Stimulated activated CD4-positive, alpha-beta T cell treated with anti-CD3 and anti-CD28 coated beads, Interleukin-1b, Interleukin-23, amount 100 ng/mL, for 48 hours (primary cell): Measurements from ENCODE around the gene LEO1.
A peak's percentile ranks its signal among the peaks of the same experiment; 100 is the strongest.

Source experiments
- DNase-seq: peaks from one replicate; pipeline ENCODE4 v3.0.0-alpha.2; 2020

LEO1 gene

DNA sequence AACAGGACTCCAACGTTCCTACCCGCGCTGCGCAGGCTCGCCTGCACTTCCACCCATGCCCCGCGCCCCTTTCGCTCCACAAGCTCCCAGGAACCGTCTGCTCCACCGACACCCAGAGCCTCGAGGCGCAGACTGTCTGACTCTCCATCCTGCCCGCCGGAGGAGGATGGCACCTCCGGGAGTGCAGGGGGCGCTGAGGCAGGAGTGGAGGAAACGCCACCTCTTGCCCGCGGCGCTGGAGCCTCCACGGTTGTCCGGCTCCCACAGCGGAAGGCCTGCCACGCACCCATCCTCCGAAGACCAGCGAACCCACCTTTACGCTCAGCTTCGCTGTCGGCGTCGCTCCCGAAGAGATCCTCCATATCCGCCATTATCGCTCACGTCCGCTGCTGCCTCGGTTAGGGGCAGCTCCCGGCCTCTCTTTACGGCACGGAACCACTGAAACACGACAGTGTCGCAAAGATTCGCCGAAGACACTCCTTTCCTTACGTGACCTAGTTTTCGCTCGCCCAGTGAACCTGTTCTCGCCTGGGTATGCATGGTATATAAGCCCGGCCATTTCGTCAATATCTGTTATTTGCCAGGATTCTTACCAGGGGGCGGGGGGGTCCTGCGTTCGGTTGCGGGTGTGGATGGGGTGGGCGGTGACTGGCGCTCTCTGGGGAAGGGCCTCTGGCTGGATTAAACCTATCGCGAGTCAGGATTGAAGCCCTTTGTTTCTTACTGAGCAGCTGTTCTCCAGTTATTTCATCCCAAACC lies at the start of gene LEO1:
Gene LEO1 (minus strand): TSS at position 404 of the 759 bp plus-strand sequence. CDS start 33 bp downstream, at position 371.
- DNase-seq, result peak; percentile 91

DNA sequence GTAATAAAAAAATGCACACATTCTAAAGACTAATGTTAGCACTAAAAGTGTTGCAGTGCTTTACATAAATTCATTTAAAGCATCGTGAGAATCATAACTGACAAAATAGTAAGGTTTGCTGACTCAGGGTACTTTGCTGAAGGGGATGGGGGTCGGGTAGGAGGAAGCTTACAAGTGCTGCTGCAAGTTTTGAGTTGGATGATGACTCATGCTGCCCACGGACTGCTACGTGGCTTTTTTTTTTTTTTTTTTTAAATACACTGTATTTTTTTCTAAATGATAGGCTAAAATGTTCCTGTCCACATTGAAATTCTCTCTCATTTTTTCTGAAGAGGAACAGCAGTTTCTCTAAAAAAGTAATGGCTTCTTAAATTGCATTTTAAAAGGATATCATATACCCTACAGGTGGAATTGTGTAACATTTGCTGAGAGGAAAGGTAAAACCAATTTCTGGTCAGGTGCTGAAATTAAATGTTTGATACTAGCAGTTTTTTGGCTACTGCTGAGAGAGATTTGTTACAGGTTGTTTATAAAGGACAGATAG lies 49.6 kb upstream of the LEO1 start:
- DNase-seq, result peak; percentile 73

- DNase-seq, result no peak
Measured at GRCh38 chr15:52020221-52021085, 48.9 kb upstream of the LEO1 start.

DNA sequence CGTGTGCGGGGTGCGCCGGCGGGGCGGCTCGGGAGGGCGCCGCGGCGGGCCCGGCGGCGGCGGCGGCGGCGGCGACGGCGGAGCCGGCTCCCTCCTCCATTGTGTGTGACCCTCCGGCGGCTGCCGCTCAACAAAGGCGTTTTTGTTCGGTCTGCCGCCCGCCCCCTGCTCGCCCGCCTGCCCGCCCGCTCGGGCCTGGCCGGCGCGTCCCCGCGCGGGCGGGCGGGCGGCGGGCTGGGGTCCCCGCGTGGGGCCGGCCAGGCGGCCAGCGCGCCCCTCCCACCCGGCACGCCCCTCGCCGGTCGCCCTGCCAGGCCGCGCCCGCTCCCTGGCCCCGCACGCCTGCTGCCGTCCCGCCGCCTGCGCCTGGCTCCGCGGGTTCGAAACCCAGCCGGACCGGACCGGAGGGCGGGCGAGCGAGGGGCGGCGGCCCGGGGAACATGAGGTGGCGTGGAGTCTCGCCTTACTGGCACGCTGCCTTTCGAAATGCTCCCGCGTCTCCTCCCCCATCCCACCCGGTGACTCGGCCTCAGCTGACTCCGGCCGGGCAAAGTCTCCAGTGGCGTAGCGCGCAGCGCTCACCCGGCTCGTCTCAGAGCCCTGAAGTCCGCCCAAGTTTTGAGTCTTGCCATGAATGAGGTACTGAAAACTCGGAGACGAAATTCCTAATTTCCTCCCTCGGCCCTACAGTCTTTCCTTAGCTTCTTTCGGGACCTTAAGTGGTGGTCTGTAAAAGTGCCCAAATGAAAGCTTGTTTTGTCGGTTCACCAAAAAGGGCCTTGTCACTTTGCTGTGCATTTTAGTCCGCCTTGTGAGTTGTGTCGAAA lies 48.0 kb upstream of the LEO1 start:
- DNase-seq, result peak; percentile 72

- peak; percentile 93 for DNase-seq
Measured at GRCh38 chr15:52018693-52019393, 47.3 kb upstream of the LEO1 start, which contains the start of gene MAPK6. MAPK6 (plus strand) TSS chr15:52019219; CDS start chr15:52046461, 27,242 bp downstream.

DNA sequence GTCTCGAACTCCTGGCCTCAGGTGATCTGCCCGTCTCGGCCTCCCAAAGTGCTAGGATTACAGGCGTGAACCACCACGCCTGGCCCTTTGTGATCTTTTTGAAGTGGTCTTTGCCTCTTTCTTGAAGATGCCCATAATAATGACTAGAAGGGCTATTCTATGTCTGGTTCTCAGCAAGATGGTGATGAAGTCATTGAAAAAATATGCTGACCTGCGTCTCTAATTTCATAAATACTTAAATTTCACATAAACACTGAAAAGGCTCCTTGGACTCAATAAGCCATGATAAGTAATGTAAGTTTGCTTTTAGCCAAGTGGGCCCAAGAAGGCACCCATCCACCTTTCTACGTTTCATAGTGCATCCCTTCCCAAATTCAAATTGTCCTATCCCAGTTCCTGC lies 46.7 kb upstream of the LEO1 start:
- DNase-seq, result no peak

- DNase-seq, result no peak
Measured at GRCh38 chr15:52016316-52016715, 44.7 kb upstream of the LEO1 start.

GRCh38 chr15:52014616-52015015 lies 43.0 kb upstream of the LEO1 start:
- DNase-seq, result no peak

DNA sequence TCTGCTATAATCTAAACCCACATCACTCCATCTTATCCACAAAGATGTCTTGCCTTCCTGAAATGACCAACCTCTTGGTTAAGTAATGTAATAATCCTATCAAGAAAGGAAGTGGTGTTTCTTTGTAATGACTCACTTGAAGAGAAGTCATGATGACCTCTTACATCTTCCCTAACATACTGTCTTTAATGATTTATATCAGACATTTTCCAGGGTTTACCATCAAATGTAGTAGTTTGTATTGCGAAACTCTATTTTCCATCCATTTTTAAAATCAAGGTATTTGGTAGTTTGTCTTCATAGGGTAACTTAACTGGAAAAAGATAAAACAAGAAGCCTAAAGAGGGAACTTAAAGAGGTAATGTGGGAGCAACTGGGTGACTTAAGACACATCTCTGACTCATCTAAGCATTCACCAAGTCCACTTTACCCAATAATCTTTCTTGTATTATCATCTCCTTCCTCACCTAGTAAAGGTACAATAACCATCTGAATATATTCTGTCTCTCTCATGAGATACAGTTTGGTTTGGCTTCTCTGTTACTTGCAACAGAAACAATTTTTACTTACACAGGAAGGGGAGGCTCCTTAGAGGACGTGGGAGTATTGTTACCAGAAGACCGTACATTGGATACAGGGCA lies 41.7 kb upstream of the LEO1 start:
- DNase-seq, result no peak

- no peak for DNase-seq
Measured at GRCh38 chr15:52012210-52012609, 40.6 kb upstream of the LEO1 start.

GRCh38 chr15:52011711-52012144 lies 40.1 kb upstream of the LEO1 start:
- DNase-seq, result no peak

DNA sequence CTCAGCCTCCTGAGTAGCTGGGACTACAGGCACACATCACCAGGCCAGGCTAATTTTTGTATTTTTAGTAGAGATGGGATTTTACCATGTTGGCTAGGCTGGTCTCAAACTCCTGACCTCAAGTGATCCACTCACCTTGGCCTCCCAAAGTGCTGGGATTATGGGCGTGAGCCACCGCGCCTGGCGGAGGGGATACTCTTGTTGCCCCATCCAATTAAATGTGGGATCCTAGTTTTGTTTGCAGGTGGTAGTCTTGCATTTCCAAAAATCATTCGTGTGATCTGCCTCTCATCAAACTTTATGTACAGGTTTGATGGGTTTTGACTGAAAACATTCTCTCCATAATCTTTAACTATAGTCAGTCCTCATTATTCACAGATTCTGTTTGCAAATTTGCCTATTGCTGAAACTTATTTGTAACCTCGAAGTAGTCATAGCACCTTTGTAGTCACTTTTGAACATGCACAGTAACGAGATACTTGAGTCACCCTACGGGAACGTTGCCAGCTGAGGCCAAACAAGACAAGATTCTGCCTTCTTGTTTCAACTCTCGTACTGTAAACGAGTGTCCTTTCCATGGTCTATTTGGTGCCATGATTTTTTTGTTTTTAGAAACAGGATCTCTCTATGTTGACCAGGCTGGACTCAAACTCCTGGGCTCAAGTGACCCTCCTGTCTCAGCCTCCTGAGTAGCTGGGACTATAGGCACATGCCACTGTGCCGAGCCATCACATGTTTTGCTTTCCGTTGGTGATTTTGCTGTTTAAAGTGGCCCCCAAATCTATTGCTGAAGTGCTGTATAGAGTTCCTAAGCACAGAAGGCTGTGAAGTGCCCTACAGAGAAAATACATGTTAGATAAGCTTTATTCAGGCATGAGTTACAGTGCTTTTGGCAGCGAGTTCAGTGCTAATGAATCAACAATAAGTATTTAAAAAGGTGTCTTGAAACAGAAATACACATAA lies 39.3 kb upstream of the LEO1 start:
- DNase-seq, result peak; percentile 85

DNA sequence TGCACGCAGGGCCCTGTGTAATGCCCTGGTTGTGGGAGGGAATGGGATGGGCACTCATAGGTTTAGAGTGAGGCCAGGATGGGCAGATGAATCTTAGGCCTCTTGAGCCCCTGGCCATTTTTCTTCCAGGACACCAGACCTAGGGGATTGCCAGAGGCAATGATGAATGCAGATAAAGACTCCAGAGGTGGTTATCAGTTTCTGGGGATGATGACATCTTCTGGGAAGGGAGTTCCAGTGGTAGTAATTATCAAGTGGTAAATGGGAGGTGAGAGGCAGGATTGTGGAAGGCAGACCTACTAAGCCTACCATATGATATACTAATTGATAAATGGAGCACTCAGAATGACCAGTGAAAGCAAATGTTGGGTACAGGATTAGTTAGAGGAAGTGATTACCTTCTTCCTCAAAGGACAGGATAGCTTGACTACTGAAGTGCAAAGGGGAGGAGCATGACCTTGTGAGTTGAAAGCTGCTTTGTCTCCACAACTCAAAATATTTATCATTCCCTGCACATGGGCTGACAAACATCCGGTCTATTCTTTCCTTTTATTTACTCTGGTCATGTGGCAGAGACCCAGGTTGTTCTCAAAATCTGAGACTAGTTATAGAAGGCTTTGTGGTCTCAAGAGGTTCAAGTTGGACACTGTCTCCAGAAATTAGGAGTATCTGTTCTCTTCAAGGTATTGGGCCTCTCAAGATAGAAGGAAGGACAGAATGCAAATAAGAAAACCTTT lies 37.3 kb upstream of the LEO1 start:
- no peak for DNase-seq

- DNase-seq, result no peak
Measured at GRCh38 chr15:52008359-52008697, 36.8 kb upstream of the LEO1 start.

DNA sequence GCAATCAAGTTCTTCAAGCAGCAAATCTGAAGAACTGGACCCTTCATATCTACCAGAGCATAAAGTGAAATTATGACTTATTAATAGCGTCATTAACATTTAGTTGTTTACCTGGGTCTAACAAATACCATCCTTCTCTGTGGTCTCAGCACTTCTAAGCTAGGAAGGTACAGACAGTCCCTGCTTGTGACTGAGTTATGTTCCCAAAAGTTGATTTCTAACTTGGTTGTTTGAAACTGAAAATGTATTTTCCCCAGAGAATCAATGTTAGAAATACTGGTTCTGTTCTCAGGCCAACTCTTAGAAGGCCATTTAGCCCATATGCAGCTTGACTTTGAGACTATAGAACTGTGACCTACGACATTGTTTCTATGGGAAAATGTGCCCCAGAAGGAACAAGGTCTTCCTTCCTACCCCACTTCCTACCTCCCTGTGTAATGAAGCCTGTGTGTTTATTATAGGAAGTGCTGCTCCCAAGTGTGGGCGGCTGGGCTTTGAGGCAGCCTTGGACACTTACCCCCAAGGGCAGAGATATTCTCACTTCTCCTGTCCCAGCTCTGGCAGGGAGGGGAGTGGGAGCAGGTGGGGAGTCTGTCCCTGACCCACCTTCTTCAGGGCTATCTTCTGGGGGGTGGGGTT lies 35.2 kb upstream of the LEO1 start:
- no peak for DNase-seq

DNA sequence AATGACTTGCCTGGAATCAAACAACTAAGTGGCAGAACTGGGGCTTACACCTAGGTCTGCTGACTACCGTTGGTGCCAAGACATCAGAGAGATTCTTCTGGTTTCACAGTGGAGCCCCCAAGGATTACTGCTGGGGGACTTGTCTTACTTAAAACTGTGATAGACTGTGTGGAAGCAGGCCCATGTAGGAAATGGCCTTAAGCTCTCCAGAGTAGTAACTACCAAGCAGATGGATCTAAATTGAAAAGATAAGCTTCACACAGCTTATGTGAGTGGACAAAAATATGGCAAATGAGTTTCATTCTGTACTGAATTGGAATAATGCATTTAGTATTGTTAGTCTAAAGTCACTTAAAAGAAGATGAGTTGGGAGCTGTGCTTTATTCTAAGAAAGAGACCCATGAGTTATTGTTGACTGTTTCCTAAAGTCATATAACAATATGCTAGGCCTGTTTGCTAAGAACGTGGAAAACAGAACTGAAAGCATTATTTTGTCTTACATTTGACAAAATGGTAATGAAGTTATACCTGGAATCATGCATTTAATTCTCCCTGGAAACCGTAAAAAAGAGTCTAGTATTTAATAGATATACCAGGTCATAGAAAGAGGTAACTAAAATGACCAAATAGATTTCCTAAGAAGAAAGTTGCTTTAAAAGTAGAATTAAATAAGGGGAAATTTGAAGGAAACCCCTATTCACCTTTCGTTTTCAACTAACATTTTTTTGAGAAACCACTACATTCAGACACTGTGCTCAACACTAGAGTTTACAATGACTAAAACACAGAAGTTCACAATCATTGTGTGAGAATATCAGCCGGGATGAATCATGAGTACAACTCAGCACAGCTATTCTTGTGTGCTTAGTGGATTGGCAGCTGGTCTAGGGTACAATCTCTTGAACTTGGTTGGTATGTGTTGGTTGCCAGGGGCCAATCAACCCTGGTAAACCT lies 34.4 kb upstream of the LEO1 start:
- peak; percentile 47 for DNase-seq

GRCh38 chr15:52004806-52005205 lies 33.2 kb upstream of the LEO1 start:
- no peak for DNase-seq

DNA sequence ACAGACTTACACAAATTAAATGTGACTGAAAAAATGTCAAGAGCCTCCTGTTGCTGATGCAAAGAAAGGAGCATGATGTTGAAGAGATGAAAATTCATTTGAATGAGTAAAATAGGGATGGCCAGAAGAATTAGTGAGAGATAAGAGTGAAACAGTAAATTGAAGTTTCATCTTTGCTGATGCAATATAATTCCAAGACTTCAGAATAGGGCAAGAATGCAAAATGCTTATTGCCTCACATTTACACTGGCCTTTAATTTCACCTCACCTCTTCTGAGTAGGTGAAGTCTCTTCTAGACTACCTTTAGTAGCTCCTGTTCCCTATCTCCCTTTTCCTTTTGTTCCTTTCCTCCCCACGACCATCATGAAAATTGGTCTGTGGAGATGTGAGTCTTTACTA lies 32.1 kb upstream of the LEO1 start:
- no peak for DNase-seq
